GM21619 (cell line): Measurements from ENCODE around the gene MYH6.
"Not testable (repeated sequence)": the region's sequence is repeated elsewhere in the genome, so short reads cannot be mapped to it uniquely, and the experiment has no call there.

Experiments
- ATAC-seq: cut with Tn5 transposase; IDR thresholded peaks from one replicate; pipeline ENCODE4 v1.9.1; 2021; ENCODE audit not compliant: unreplicated experiment

MYH6 gene

GRCh38 chr14:23407516-23408306, at the start of gene MYH6:
Gene MYH6 (minus strand): TSS chr14:23408273. CDS start chr14:23407223, 1,050 bp downstream.
- ATAC-seq: no peak

GRCh38 chr14:23456883-23457586, 49.0 kb upstream of the MYH6 start:
- ATAC-seq: not testable (repeated sequence)

DNA sequence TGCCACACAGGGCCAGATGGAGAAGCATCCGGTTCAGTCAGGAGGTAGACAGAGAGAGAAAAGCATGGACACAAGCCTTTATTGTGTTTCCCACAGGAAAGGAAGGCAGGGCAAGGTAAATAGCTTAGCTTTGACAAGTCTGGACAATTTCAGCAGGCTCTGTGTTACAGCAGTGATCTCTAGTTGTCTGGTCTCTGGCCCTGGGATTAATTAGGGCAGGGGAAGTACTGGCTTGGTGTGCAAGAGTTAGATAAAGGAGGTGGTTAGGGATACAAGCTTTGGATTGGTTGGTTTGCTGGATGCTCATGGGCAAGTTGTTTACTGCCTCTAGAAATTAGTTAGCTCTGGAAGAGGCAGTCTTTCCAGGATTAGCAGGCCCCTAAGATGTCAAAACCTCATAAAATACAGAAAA, 46.4 kb upstream of the MYH6 start:
- ATAC-seq: no peak

DNA sequence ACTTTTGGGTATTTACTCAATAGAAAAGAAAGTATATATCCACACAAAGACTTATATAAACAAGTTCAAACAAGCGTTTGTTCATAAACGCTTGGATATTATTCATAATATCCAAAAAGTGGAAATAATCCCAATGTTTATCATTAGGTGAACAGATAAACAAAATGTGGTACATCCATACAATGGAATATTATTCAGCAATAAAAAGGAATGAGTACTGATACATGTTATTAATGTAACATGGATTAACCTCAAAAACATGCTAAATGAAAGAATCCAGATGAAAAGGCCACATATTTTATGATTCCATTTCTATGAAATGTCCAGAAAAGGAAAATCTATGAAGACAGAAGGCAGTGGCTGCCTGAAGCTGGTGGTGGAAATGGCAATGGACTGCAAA, 44.2 kb upstream of the MYH6 start:
- ATAC-seq: no peak

GRCh38 chr14:23450379-23450778, 42.3 kb upstream of the MYH6 start:
- ATAC-seq: no peak

- ATAC-seq: no peak
These were observed 41.2 kb upstream of the MYH6 start for GRCh38 chr14:23449314-23449713.

DNA sequence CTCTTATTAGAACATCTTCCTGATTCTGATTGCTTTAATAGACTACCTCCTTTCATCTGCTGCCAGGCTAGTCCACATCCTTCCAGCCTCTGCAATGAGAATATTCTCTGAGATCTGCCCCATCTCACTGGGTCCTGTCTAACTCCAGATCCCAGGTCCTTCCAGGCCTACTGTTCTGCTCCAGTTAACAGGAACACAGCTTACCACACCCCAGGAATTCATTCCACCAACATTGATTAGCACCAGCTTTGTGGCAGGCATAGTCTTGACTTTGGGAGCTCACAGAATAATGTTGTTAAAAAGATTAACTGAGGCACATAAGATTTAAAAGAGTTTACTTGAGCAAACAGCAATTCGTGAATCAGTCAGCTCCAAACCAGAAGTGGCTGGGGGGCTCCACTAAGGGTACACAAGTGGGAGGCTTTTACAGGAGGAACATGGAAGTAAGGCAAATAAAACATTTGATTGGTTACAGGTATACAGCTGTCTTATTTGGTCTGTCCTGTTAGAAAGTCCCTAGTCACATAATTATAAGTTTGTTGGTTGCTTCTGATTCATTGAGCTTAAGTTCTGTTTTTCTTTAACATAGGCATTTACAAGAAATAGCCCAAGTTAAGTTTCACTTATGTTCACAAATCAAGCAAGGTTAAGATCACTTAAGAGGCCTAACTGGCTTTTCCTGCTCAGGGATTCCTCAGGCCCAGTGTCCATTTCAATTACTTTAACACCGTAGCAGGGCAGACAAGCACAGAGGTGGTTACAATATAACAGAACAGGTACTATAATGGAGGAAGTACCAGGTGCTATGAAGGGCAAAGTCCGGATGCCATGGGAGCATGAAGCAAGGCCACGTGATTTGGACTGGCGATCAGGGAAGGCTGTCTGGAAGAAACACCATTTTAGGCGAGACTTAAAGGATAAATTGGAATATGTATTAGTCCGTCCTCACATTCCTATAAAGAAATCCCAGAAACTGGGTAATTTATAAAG, 39.6 kb upstream of the MYH6 start:
- no peak for ATAC-seq

- ATAC-seq: no peak
These were observed 38.3 kb upstream of the MYH6 start for GRCh38 chr14:23446291-23446851.

DNA sequence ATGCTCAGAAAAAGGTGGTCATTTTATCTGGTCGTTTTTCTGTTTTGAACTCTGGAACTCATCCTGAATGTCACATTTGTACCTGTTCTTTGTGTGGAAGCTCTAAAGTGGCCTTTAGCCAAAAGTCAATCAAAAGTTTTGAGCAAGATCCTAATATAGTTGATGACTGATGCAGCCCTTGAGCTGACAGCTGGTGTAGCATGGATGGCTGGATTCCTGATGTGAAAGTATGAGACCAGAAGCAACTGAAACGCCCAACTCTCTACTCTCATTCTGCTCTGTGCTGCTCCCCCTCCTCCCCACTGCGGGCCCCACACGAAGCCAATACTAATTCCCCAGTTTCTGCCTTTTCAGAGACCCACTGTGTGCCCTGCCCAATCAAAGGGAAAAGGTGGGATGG, 37.7 kb upstream of the MYH6 start:
- no peak for ATAC-seq

DNA sequence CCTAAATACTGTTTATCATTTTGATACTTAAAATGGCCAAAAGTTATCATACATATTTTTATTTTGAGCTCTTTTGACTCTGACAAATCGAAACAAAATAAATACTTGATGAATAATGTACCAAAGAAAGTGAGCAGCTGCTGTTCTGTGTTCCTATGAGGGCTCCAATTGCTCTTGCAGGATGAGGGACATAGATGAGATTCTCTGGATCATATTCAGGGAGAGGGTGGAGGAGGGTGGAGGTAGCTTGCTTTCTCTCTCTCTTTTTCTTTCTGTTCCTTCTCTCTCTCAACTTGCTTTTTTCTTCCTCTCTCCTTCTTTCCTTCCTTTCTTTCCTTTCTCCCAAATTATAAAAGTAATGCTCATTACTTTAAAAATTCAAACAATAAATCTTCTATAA, 36.2 kb upstream of the MYH6 start:
- no peak for ATAC-seq

- no peak for ATAC-seq
These were observed 35.8 kb upstream of the MYH6 start for GRCh38 chr14:23443881-23444280.

- ATAC-seq: no peak
These were observed 35.3 kb upstream of the MYH6 start for GRCh38 chr14:23443411-23443812.

GRCh38 chr14:23442721-23443356, 34.8 kb upstream of the MYH6 start:
- no peak for ATAC-seq

DNA sequence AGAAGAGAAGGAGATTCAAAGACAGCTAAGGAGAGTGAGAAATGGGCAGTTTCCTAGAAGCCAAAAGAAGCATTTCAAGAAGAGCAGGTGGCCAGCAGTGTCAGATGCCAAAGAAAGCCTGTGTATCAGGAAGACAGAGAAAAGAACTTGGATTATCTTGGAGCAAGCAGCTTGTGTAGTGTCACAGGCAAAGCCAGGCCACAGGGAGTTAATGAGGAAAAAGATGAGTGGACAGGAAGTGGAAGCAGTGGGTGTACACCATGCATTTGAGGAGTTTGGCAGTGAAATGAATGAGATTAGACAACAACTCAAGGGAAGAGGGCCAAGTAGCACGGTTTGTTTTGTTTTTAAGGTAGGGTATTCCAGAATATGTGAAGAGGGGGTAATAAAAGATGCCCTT, 33.0 kb upstream of the MYH6 start:
- no peak for ATAC-seq

- no peak for ATAC-seq
These were observed 31.2 kb upstream of the MYH6 start for GRCh38 chr14:23439107-23439835.

GRCh38 chr14:23438101-23438971, 30.3 kb upstream of the MYH6 start:
- ATAC-seq: no peak

- no peak for ATAC-seq
These were observed 29.3 kb upstream of the MYH6 start for GRCh38 chr14:23437133-23438100.
